Right renal cortex interstitium (tissue), 3 donors: ENCODE results near the gene STK24. TPM values are rescaled to one million over a fixed set of nuclear protein-coding genes. Genes with fewer than 3 reads are reported as not detected.

ENCODE experiments used
- DNase-seq, 3 donors: peaks; one replicate each; pipeline ENCODE4 v3.0.0-alpha.2; 2013; ENCODE audit warnings: low read depth in 3 of 3, low spot score in 2 of 3
- polyA plus RNA-seq, 3 donors: library from polyadenylated mRNA; unstranded; fragments of 120-200 nt; gene quantifications; one replicate each; pipeline ENCODE4 v1.2.1, GENCODE V29; 2013; ENCODE audit not compliant: insufficient read length in 3 of 3

STK24 gene
- polyA plus RNA-seq, 3 donors: 114 to 117 (median 116) TPM

- no peak for DNase-seq
Observed at GRCh38 chr13:98514288-98514687, 62.6 kb downstream of the STK24 start.

GRCh38 chr13:98513837-98514236 is 63.1 kb downstream of the STK24 start:
- no peak for DNase-seq

- DNase-seq: no peak
Observed at GRCh38 chr13:98512774-98513665, 63.9 kb downstream of the STK24 start.

- no peak for DNase-seq
Observed at GRCh38 chr13:98511435-98511834, 65.5 kb downstream of the STK24 start.

GRCh38 chr13:98510156-98510509 is 66.8 kb downstream of the STK24 start:
- no peak for DNase-seq

DNA sequence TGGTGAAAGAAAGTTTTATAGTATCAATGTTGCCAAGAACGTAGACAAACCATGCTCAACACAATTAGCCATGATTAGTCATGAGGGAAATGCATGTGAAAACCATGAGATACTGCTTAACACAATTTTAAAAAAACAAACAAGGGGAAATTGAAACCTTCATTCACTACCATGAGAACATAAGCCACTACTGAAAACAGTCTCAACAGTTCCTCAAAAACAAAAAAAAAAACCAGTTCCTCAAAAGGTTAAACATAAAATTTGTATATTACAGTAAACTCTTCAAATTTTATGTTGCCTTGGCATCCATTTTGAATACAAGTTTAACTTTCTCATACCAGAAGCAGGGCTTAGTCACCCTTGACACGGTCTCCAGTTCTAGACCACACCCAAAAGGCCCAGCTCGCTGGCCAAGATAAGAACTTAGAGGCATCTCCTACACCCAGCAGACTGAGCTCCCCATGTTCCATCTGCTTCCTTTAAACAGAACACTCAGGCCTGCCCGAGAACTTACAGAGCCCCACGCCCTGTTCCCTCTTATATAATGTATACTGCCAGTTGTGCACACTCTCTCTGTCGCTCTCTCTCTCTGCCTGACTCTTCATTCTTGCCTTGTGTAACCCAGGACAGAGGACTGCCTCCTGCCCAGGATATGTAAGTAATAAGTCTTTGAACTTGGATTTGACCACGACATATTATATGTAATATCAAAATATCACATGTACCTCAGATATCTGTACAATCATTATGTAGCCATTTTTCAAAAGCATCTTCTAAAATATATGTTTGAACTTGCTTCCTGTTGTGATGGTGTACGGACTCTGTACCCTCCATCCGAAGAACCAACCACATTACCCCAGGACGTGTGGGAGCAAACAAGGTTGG is 67.4 kb downstream of the STK24 start:
- no peak for DNase-seq

DNA sequence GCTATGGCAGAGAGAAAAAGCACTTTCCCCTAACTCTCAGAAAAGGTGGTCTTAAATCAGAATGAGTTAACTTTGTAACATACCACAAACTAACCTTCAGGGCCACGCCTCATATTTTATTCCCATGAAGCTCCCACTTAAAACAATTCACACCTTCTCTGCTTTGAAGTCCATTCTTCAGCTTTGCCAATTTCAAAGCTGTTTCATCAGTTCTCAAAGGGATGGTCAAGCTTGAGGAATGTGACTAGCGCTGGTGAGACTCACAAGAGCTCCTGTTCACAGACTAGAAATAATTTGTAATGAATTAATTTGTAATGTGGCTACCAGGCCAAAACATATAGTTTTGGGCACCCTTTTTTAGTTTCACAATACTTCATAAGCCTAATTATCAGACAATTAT is 68.2 kb downstream of the STK24 start:
- no peak for DNase-seq

DNA sequence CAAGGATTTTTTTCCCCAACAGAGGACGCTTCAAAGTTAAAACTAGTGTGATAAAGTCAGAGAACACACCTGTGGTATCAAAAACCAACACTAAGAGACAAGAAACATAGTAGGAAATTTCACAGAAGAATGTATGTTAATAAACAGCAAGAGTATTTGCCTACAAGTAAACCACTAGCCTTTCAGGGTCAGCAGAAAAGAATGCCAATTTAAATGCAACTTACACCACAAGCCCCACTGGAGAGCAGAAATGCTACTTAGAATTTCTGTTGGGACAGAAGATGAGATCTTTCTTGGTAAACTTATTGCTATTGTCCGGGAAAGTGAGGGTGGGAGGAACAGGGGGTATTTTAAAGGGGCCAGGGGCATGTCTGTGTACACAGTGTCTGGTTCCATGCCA is 68.6 kb downstream of the STK24 start:
- no peak for DNase-seq

- no peak for DNase-seq
Observed at GRCh38 chr13:98507282-98507797, 69.6 kb downstream of the STK24 start.

GRCh38 chr13:98506728-98507230 is 70.1 kb downstream of the STK24 start:
- no peak for DNase-seq

GRCh38 chr13:98506322-98506721 is 70.6 kb downstream of the STK24 start:
- DNase-seq: no peak

GRCh38 chr13:98505217-98505616 is 71.7 kb downstream of the STK24 start:
- no peak for DNase-seq

- no peak for DNase-seq
Observed at GRCh38 chr13:98504371-98504963, 72.4 kb downstream of the STK24 start.

GRCh38 chr13:98504029-98504351 is 72.9 kb downstream of the STK24 start:
- no peak for DNase-seq

- no peak for DNase-seq
Observed at GRCh38 chr13:98503175-98504028, 73.5 kb downstream of the STK24 start.

DNA sequence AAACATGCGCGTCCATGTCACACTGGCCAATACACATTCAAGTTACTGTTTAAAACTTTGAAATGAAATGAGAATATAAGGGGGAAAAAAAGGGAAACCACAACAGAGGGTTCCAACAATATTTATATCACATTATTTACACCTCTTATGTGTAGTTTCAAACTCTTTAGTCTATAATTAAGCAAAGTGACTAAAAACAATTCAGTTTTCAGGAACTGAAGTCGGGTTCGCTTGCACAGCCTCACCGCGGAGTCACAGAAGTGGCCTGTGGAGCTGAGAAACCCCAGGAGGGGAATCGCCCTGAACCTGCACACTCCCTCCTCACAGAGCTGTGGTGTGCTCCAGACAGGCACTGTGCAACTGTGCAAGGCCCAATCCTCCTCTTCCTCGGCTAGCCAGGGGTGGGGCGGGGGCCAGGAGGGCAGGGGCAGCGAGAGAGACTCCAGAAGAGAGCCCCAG is 75.9 kb downstream of the STK24 start:
- no peak for DNase-seq

GRCh38 chr13:98496966-98497365 is 79.9 kb downstream of the STK24 start:
- no peak for DNase-seq

- no peak for DNase-seq
Observed at GRCh38 chr13:98496479-98496791, 80.5 kb downstream of the STK24 start.

DNA sequence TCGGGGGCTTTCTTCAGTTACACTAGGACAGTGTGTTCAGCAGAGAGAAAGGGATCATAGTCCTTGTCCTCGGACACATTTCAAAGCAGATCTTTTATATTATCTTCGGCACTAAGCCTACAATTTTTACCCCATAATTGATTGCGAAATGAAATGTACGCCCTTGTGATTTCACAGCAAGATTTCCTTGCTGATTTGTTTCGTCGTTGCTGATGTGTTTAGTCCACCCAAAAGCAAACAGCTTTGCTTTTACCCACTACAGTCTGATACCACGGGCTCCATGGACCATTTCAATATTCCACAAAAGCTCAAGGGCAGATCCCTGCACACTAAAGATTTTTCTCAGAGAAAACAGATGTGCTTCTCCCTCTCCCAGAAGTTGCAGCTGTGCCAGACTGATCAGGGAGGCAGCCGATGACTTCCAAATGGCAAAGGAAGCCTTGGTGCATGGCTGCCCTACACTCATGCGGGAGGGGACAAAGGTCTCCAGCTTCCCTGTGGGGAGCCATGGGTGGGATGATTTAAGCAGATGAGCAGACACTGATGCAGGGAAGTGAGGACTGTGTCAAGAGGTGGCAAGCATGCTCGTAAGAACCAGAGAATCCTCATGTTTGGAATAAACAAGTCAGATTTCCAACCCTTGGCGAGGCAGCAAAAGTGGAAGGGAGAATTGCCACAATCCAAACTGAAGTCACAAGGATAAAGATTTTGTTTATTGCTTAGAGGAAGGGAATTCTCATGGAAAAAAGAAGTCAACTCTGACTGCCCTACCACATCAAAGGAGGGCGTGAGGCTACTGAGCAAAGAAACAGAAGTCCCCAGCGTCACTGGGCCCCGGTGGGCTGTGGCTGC is 81.1 kb downstream of the STK24 start:
- DNase-seq: no peak
